Measurements from ENCODE around the gene BBS9. TPM values are rescaled to one million over a fixed set of nuclear protein-coding genes. Genes with fewer than 3 reads are reported as not detected.

The BBS9 gene
- total and polyA plus RNA-seq, 4 donors: 3.5 to 37.2 (median 14.2) TPM

- WGBS, 2 donors: 87 to 88% methylated on average over 7 of the region's 7 CpGs
- Histone ChIP-seq H3K4me3 (ENCODE audit: low read length in 2 of 2) (no peak overlapping the region), H3K9me3 (ENCODE audit: control insufficient read depth, low read length) (no peaks in the 10 kb centered on the region), H3K36me3 (ENCODE audit: control insufficient read depth in 1 of 2, insufficient read depth in 2 of 2, low read length in 1 of 2) (peaks cover 0 to 2% of the 10 kb centered on the region in 2 donors), H3K27me3 (ENCODE audit: control insufficient read depth in 1 of 2, insufficient read depth in 2 of 2, low read length in 1 of 2) (no peaks in the 10 kb centered on the region), H3K4me1 (ENCODE audit: control insufficient read depth in 1 of 2, insufficient read depth in 2 of 2, low read length in 2 of 2) (no peaks in the 10 kb centered on the region), H3K27ac (ENCODE audit: low read depth in 1 of 2, low read length in 2 of 2) (no peak overlapping the region)
- DNase-seq (no peak), ATAC-seq (ENCODE audit: low FRiP score) (no peak)
- intact Hi-C loops (cut with DNase I): no loop called here
Measured at GRCh38 chr7:33649476-33650441, 520.4 kb downstream of the BBS9 start.

- 91 to 96% methylated on average over 3 of the region's 3 CpGs for WGBS, 2 donors
- no peaks in the 10 kb centered on the region for H3K27me3 ChIP-seq (ENCODE audit: control insufficient read depth in 1 of 2, insufficient read depth in 2 of 2, low read length in 1 of 2)
- ATAC-seq (ENCODE audit: low FRiP score) (no peak), DNase-seq (no peak)
- no peaks in the 10 kb centered on the region for H3K4me1 ChIP-seq (ENCODE audit: control insufficient read depth in 1 of 2, insufficient read depth in 2 of 2, low read length in 2 of 2)
- no peak overlapping the region for H3K4me3 ChIP-seq (ENCODE audit: low read length in 2 of 2)
- H3K36me3 ChIP-seq (ENCODE audit: control insufficient read depth in 1 of 2, insufficient read depth in 2 of 2, low read length in 1 of 2): peaks cover 0 to 2% of the 10 kb centered on the region in 2 donors
- intact Hi-C loops (cut with DNase I): no loop called here
- no peaks in the 10 kb centered on the region for H3K9me3 ChIP-seq (ENCODE audit: control insufficient read depth, low read length)
- no peak overlapping the region for H3K27ac ChIP-seq (ENCODE audit: low read depth in 1 of 2, low read length in 2 of 2)
Measured at GRCh38 chr7:33650828-33651227, 521.5 kb downstream of the BBS9 start.

- Histone ChIP-seq H3K36me3 (ENCODE audit: control insufficient read depth in 1 of 2, insufficient read depth in 2 of 2, low read length in 1 of 2) (peaks cover 0 to 2% of the 10 kb centered on the region in 2 donors), H3K27me3 (ENCODE audit: control insufficient read depth in 1 of 2, insufficient read depth in 2 of 2, low read length in 1 of 2) (no peaks in the 10 kb centered on the region), H3K9me3 (ENCODE audit: control insufficient read depth, low read length) (no peaks in the 10 kb centered on the region), H3K4me3 (ENCODE audit: low read length in 2 of 2) (no peak overlapping the region), H3K27ac (ENCODE audit: low read depth in 1 of 2, low read length in 2 of 2) (no peak overlapping the region), H3K4me1 (ENCODE audit: control insufficient read depth in 1 of 2, insufficient read depth in 2 of 2, low read length in 2 of 2) (no peaks in the 10 kb centered on the region)
- intact Hi-C loops (cut with DNase I): no loop called here
- WGBS, 2 donors: 67 to 72% methylated on average over 3 of the region's 3 CpGs
- no peak for DNase-seq
- ATAC-seq (ENCODE audit: low FRiP score): no peak
Measured at GRCh38 chr7:33651998-33652515, 522.7 kb downstream of the BBS9 start.

- 95% methylated on average over 5 of the region's 5 CpGs for WGBS, 2 donors
- Histone ChIP-seq H3K36me3 (ENCODE audit: control insufficient read depth in 1 of 2, insufficient read depth in 2 of 2, low read length in 1 of 2) (peaks cover 0 to 2% of the 10 kb centered on the region in 2 donors), H3K27ac (ENCODE audit: low read depth in 1 of 2, low read length in 2 of 2) (no peak overlapping the region), H3K4me3 (ENCODE audit: low read length in 2 of 2) (no peak overlapping the region), H3K9me3 (ENCODE audit: control insufficient read depth, low read length) (no peaks in the 10 kb centered on the region), H3K27me3 (ENCODE audit: control insufficient read depth in 1 of 2, insufficient read depth in 2 of 2, low read length in 1 of 2) (no peaks in the 10 kb centered on the region), H3K4me1 (ENCODE audit: control insufficient read depth in 1 of 2, insufficient read depth in 2 of 2, low read length in 2 of 2) (no peaks in the 10 kb centered on the region)
- intact Hi-C loops (cut with DNase I): no loop called here
- DNase-seq: no peak
- ATAC-seq (ENCODE audit: low FRiP score): no peak
Measured at GRCh38 chr7:33654676-33655075, 525.3 kb downstream of the BBS9 start.

Other genes starting within 250 kb of the BBS9 start
- gene KBTBD2, start 237.8 kb upstream of the BBS9 start, total RNA-seq: 10 to 100 TPM; 39.8 to 49.8 TPM
- 10 to 100 TPM in 1 of 2 donors, 1 to 10 TPM in 1; 8.5 to 17.0 TPM for gene KBTBD2, start 237.8 kb upstream of the BBS9 start, polyA plus RNA-seq
- 100 to 1,000 TPM; 122 to 193 TPM for gene FKBP9, start 172.1 kb upstream of the BBS9 start, total RNA-seq
- gene FKBP9, start 172.1 kb upstream of the BBS9 start, polyA plus RNA-seq: 10 to 100 TPM; 55.0 to 55.9 TPM
- gene NT5C3A, start 66.8 kb upstream of the BBS9 start, total RNA-seq: 10 to 100 TPM; 16.9 to 28.2 TPM
- gene NT5C3A, start 66.8 kb upstream of the BBS9 start, polyA plus RNA-seq: 10 to 100 TPM; 14.5 to 15.8 TPM
- 10 to 100 TPM in 1 of 2 donors, 1 to 10 TPM in 1; 9.4 to 13.8 TPM for gene RP9, start 20.2 kb upstream of the BBS9 start, total RNA-seq
- gene RP9, start 20.2 kb upstream of the BBS9 start, polyA plus RNA-seq: 10 to 100 TPM in 1 of 2 donors, 1 to 10 TPM in 1; 4.5 to 27.6 TPM

Measured in aorta (tissue), 5 donors.